ENCODE measurements around the gene CTAG1B. TPM values are rescaled to one million over a fixed set of nuclear protein-coding genes. Genes with fewer than 3 reads are reported as not detected.

The CTAG1B gene
- total RNA-seq, 4 donors from 2014 or later = 0.46 TPM; not detected in 3

Small RNA genes lying within 50 kb of the gene (small RNA-seq; reads per million reads assigned to genes)
- gene AC244090.1 = not detected
- gene AC244107.2 = not detected

Other genes starting within 250 kb of the CTAG1B start
- gene FLNA, start 244.6 kb downstream of the CTAG1B start, total RNA-seq = 1,000 to 10,000 TPM; 1,067 to 4,271 (median 2,911) TPM
- 100 to 1,000 TPM in 1 of 4 donors, 10 to 100 TPM in 3; 13.6 to 118 (median 44.4) TPM for gene EMD, start 240.0 kb downstream of the CTAG1B start, total RNA-seq
- gene RPL10, start 220.9 kb downstream of the CTAG1B start, total RNA-seq = 1,000 to 10,000 TPM; 2,407 to 9,172 (median 4,014) TPM
- 10 to 100 TPM; 10.2 to 31.8 (median 21.2) TPM for gene DNASE1L1, start 210.0 kb downstream of the CTAG1B start, total RNA-seq
- 10 to 100 TPM; 15.3 to 62.3 (median 20.5) TPM for gene TAFAZZIN, start 207.7 kb downstream of the CTAG1B start, total RNA-seq
- 10 to 100 TPM in 3 of 4 donors, 1 to 10 TPM in 1; 5.1 to 71.3 (median 42.1) TPM for gene ATP6AP1, start 190.6 kb downstream of the CTAG1B start, total RNA-seq
- gene GDI1, start 182.1 kb downstream of the CTAG1B start, total RNA-seq = 100 to 1,000 TPM in 3 of 4 donors, 10 to 100 TPM in 1; 100.0 to 175 (median 135) TPM
- 10 to 100 TPM; 16.4 to 48.8 (median 28.3) TPM for gene FAM50A, start 175.1 kb downstream of the CTAG1B start, total RNA-seq
- gene PLXNA3, start 161.0 kb downstream of the CTAG1B start, total RNA-seq = 100 to 1,000 TPM in 1 of 4 donors, 10 to 100 TPM in 1, 1 to 10 TPM in 2; 2.1 to 102 (median 8.6) TPM
- 10 to 100 TPM in 2 of 4 donors, 1 to 10 TPM in 1, not detected in 1; 4.7 to 19.4 (median 13.1) TPM for gene LAGE3, start 140.0 kb downstream of the CTAG1B start, total RNA-seq
- gene UBL4A, start 132.7 kb downstream of the CTAG1B start, total RNA-seq = 10 to 100 TPM; 14.7 to 36.3 (median 29.5) TPM
- gene SLC10A3, start 128.7 kb downstream of the CTAG1B start, total RNA-seq = 10 to 100 TPM in 3 of 4 donors, 1 to 10 TPM in 1; 9.1 to 62.8 (median 32.7) TPM
- gene FAM3A, start 103.0 kb downstream of the CTAG1B start, total RNA-seq = 10 to 100 TPM in 2 of 4 donors, 1 to 10 TPM in 2; 5.1 to 55.9 (median 15.4) TPM
- 10 to 100 TPM; 15.5 to 69.6 (median 23.8) TPM for gene G6PD, start 72.4 kb downstream of the CTAG1B start, total RNA-seq
- 10 to 100 TPM in 3 of 4 donors, 1 to 10 TPM in 1; 2.6 to 30.0 (median 18.3) TPM for gene IKBKG, start 71.7 kb downstream of the CTAG1B start, total RNA-seq
- not detected for gene CTAG1A, start 34.1 kb downstream of the CTAG1B start, total RNA-seq
- not detected for gene CTAG2, start 34.3 kb upstream of the CTAG1B start, total RNA-seq
- gene GAB3, start 131.8 kb upstream of the CTAG1B start, total RNA-seq = 10 to 100 TPM in 1 of 4 donors, 1 to 10 TPM in 3; 2.9 to 34.1 (median 7.2) TPM
- 10 to 100 TPM in 2 of 4 donors, 1 to 10 TPM in 2; 6.4 to 36.4 (median 19.1) TPM for gene DKC1, start 143.6 kb upstream of the CTAG1B start, total RNA-seq
- 10 to 100 TPM in 3 of 4 donors, 1 to 10 TPM in 1; 8.5 to 31.0 (median 20.4) TPM for gene MPP1, start 186.2 kb upstream of the CTAG1B start, total RNA-seq
- not detected for gene SMIM9, start 215.4 kb upstream of the CTAG1B start, total RNA-seq